ENCODE data around the gene EDNRA. TPM values are rescaled to one million over a fixed set of nuclear protein-coding genes. Genes with fewer than 3 reads are reported as not detected.

Gene EDNRA
- total RNA-seq, 1 experiment from 2014 or later, result not detected

- TF ChIP-seq CTCF (conservative IDR thresholded peaks at IDR 0.05) (peak; percentile 83), EZH2 (IDR thresholded peaks at IDR 0.05; ENCODE audit: low read depth) (no peak)
- H3K27ac ChIP-seq, result no peak overlapping the region
- H3K9me3 ChIP-seq (ENCODE audit: insufficient read depth, low read depth), result no peaks in the 10 kb centered on the region
- H3F3A ChIP-seq (ENCODE audit: insufficient read depth, low read depth), result no peaks in the 10 kb centered on the region
- H3K79me2 ChIP-seq (ENCODE audit: low read depth), result no peaks in the 10 kb centered on the region
- intact Hi-C loops (cut with micrococcal nuclease; ENCODE audit: unreplicated experiment), result loop anchor here (1.0 to 2.0 kb wide), 3 partner anchors 71 to 358 kb away; no protein-coding TSS in a partner anchor
- no peak overlapping the region for H3K4me2 ChIP-seq
- H3K4me3 ChIP-seq, result no peak overlapping the region
- H2AFZ ChIP-seq, result no peak overlapping the region
- no peaks in the 10 kb centered on the region for H4K20me1 ChIP-seq (ENCODE audit: insufficient read depth)
- no peaks in the 10 kb centered on the region for H3K9me2 ChIP-seq (ENCODE audit: insufficient read depth)
- no TSS peak for BruUV-seq (replicated peaks)
- ChIA-PET POLR2A (ENCODE audit: unreplicated experiment) (interaction anchor here (0.5 kb wide), 1 partner anchor 70 kb away, joined by 3 read pairs; no protein-coding TSS in a partner anchor), CTCF (interaction anchor here (0.5 to 1.7 kb wide), 13 partner anchors 8 to 500 kb away, joined by 3 to 9 read pairs (median 3); partner anchors contain the start of gene TMEM184C)
- DNase-seq, result peak; percentile 44 to 45
- no peaks in the 10 kb centered on the region for H3K36me3 ChIP-seq (ENCODE audit: low read depth)
- H3K27me3 ChIP-seq (ENCODE audit: insufficient read depth, low read depth), result no peaks in the 10 kb centered on the region
- H3K4me1 ChIP-seq (replicated peaks; ENCODE audit: insufficient read depth), result no peaks in the 10 kb centered on the region
These were observed 38.2 kb downstream of the EDNRA start for GRCh38 chr4:147518846-147519767.

GRCh38 chr4:147524601-147525000 lies 43.7 kb downstream of the EDNRA start:
- CTCF ChIA-PET, result interaction anchor here (0.6 kb wide), 1 partner anchor 82 kb away, joined by 3 read pairs; no protein-coding TSS in a partner anchor
- no peaks in the 10 kb centered on the region for H3K79me2 ChIP-seq (ENCODE audit: low read depth)
- no peak overlapping the region for H3K4me3 ChIP-seq
- H3F3A ChIP-seq (ENCODE audit: insufficient read depth, low read depth), result no peaks in the 10 kb centered on the region
- DNase-seq, result no peak
- H3K9me3 ChIP-seq (ENCODE audit: insufficient read depth, low read depth), result no peaks in the 10 kb centered on the region
- no peaks in the 10 kb centered on the region for H3K9me2 ChIP-seq (ENCODE audit: insufficient read depth)
- intact Hi-C loops (cut with micrococcal nuclease; ENCODE audit: unreplicated experiment), result no loop called here
- no peaks in the 10 kb centered on the region for H3K36me3 ChIP-seq (ENCODE audit: low read depth)
- BruUV-seq (replicated peaks), result no TSS peak
- no peaks in the 10 kb centered on the region for H3K4me1 ChIP-seq (replicated peaks; ENCODE audit: insufficient read depth)
- H3K27me3 ChIP-seq (ENCODE audit: insufficient read depth, low read depth), result no peaks in the 10 kb centered on the region
- POLR2A ChIA-PET (ENCODE audit: unreplicated experiment), result no interaction called here
- no peak overlapping the region for H3K4me2 ChIP-seq
- H4K20me1 ChIP-seq (ENCODE audit: insufficient read depth), result no peaks in the 10 kb centered on the region
- TF ChIP-seq EZH2 (IDR thresholded peaks at IDR 0.05; ENCODE audit: low read depth) (no peak), CTCF (conservative IDR thresholded peaks at IDR 0.05) (no peak)
- H2AFZ ChIP-seq, result no peak overlapping the region
- H3K27ac ChIP-seq, result no peak overlapping the region

- CTCF ChIA-PET, result interaction anchor here (0.6 kb wide), 1 partner anchor 341 kb away, joined by 3 read pairs; no protein-coding TSS in a partner anchor
- no TSS peak for BruUV-seq (replicated peaks)
- Histone ChIP-seq H4K20me1 (ENCODE audit: insufficient read depth) (no peaks in the 10 kb centered on the region), H3K4me2 (no peak overlapping the region), H3K4me1 (replicated peaks; ENCODE audit: insufficient read depth) (no peaks in the 10 kb centered on the region), H3K9me2 (ENCODE audit: insufficient read depth) (no peaks in the 10 kb centered on the region), H3F3A (ENCODE audit: insufficient read depth, low read depth) (no peaks in the 10 kb centered on the region), H3K36me3 (ENCODE audit: low read depth) (no peaks in the 10 kb centered on the region), H3K27me3 (ENCODE audit: insufficient read depth, low read depth) (no peaks in the 10 kb centered on the region), H3K79me2 (ENCODE audit: low read depth) (no peaks in the 10 kb centered on the region), H3K9me3 (ENCODE audit: insufficient read depth, low read depth) (no peaks in the 10 kb centered on the region), H2AFZ (no peak overlapping the region), H3K4me3 (no peak overlapping the region), H3K27ac (no peak overlapping the region)
- POLR2A ChIA-PET (ENCODE audit: unreplicated experiment), result no interaction called here
- no peak for TF ChIP-seq CTCF (conservative IDR thresholded peaks at IDR 0.05)
- intact Hi-C loops (cut with micrococcal nuclease; ENCODE audit: unreplicated experiment), result no loop called here
- no peak for DNase-seq
These were observed 44.8 kb downstream of the EDNRA start for GRCh38 chr4:147525494-147526271.
